ENCODE results near the gene SCART1.
"Not testable (repeated sequence)": the region's sequence is repeated elsewhere in the genome, so short reads cannot be mapped to it uniquely, and the experiment has no call there.

The SCART1 gene

DNA sequence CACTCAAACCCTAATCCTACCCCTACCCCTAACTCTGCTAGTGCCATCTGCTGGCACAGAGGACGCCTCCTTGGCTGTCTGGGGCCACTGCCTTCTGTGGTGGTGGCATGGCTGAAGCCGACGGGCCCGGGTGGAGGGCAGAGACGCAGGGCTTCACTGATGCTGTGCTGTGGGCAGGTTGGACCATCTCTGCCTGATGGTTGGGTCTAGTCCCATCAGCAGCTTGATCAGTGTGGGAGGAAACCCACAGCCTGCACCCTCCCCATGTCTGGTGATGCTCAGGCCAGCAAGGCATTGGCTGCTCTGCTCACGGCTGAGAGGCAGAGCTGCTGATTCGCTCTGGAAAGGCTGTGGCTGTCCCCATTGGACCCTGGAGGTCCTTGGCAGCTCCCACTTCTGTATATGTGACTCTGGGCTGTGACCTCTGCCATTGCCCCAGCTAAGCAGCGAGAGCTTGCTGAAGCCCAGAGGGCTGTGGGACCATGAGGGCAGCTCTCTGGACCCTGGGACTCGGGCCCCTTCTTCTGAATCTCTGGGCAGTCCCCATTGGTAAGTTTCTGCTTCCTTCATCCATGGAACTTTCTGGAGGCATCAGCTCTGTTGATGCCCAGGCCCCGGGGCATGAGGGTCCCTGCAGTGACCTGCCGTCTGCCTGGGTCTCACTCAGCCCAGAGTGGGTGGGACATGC, at the start of gene SCART1:
Gene SCART1 (plus strand): TSS at position 430 of the 688 bp plus-strand sequence. CDS start 53 bp downstream, at position 483.
- no peak for DNase-seq

- no peak for DNase-seq
Measured at GRCh38 chr10:133405272-133405671, 48.5 kb upstream of the SCART1 start.

GRCh38 chr10:133405844-133406527, 47.8 kb upstream of the SCART1 start:
- no peak for DNase-seq

DNA sequence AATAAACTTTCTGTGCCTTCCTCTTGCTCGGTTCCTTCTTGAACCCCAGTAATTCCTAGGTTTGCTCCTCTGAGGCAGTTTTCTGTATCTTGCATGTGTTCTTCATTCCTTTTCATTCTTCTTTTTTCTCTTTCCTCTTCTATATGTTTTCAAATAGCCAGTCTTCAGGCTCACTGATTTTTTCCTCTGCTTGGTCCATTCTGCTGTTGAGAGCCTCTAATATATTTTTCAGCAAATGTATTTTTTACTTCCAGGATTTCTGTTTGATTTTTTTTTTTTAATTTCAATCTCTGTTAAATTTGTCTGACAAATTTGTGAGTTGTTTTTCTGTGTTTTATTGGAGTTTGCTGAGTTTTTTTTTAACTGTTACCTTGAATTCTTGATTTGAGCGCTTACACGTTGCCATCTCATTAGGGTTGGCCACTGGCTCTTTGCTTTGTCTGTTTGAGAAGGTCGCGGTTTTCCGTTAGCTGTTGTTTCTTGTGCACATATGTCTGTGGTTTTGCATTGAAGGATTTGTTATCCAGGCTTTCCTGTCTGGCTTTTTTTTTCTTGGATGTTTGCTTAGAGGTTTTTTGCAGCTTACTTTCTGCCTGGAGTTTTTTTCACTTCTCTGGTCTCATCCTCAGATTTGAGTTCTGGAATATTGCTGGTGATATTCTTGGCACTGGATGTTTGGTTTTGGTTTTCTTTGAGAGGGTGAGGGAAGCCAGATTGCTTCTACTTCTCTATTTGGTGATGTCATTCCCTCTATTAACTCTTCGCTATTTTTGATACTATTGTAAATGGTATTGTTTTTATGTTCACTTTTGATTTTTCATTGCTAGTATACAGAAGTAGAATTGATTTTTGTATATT, 42.0 kb upstream of the SCART1 start:
- no peak for DNase-seq

GRCh38 chr10:133412381-133412711, 41.4 kb upstream of the SCART1 start:
- DNase-seq, result no peak

- not testable (repeated sequence) for DNase-seq
Measured at GRCh38 chr10:133414401-133414800, 39.3 kb upstream of the SCART1 start.

DNA sequence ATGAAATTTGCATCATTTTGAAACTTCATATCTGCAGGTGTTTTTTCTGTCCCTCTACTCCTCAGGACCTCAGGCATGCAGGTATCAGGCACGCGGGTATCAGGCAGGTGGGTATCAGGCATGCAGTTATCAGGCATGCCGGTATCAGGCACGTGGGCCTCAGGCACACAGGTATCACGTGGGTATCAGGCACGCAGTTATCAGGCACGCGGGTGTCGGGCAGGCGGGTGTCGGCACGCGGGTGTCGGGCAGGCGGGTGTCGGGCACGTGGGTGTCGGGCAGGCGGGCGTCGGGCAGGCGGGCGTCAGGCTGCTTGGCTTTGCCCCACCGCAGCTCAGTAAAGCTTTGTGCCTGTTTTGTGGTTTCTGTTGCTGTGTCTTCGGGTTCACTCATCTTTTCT, 38.0 kb upstream of the SCART1 start:
- DNase-seq, result no peak

- no peak for DNase-seq
Measured at GRCh38 chr10:133418289-133418993, 35.3 kb upstream of the SCART1 start.

GRCh38 chr10:133419211-133419950, 34.4 kb upstream of the SCART1 start:
- no peak for DNase-seq

GRCh38 chr10:133420028-133420427, 33.7 kb upstream of the SCART1 start:
- no peak for DNase-seq

DNA sequence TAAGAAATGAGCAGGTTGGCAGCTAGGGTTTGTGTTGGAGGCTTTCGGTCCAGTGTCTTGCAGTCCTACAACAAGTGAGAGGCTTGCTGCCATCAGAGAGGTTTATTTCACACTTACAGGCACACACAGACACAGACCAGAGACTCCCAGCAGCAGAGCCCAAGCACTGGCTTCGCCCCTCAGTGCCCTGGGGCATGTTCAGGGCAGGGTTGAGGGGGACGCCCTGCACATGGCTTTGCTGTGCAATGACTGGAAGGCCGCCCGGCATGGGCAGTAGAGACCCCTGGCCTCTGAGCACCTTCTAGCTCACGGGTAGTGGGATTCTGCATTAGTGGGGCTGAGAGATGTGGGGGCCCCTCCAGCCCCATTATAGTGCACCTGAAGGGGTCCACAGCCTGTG, 33.2 kb upstream of the SCART1 start:
- no peak for DNase-seq

DNA sequence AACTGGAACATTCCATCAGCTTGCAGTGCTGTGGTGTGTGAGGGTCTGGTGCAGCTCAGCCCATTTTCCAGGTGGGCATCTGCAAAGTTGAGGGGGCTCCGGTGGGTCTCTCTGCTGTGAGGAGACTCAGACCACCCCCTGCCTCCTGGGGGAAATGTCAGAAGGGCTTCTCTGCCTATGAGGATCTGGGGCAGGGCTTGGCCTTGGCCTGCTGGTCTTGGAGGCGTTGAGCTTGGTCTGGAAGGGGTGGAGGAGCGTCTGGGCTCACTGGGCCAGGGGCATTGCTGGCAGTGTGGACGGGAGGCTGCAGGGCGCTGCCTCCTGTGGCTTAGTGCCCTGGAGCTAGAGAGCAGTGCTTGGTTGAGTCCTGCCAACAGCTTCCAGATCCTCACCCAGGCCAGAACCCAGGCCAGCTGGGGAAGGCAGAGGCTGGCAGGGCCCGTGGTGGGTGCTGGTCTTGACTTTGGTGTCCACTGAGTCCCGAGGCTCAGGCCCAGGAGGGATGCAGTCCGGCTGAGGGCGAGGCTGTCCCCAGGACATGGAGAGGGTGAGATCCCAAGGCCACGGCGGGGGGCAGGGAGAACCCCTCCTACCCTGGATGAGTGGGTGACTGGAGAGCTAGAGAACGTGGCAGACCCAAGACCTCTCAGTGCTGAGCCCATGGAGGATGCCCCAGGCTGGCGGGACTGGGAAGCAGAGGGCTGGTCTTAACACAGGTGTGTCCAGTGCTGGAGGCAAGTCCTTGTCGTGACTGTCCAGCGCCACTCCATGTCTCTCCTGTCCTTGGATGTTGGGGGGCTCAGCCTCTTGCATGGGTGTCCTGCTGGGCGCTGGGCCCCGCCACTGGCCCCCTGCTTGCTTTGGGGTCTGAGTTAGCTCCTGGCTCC, 32.2 kb upstream of the SCART1 start:
- no peak for DNase-seq

GRCh38 chr10:133422223-133422806, 31.4 kb upstream of the SCART1 start:
- no peak for DNase-seq

DNA sequence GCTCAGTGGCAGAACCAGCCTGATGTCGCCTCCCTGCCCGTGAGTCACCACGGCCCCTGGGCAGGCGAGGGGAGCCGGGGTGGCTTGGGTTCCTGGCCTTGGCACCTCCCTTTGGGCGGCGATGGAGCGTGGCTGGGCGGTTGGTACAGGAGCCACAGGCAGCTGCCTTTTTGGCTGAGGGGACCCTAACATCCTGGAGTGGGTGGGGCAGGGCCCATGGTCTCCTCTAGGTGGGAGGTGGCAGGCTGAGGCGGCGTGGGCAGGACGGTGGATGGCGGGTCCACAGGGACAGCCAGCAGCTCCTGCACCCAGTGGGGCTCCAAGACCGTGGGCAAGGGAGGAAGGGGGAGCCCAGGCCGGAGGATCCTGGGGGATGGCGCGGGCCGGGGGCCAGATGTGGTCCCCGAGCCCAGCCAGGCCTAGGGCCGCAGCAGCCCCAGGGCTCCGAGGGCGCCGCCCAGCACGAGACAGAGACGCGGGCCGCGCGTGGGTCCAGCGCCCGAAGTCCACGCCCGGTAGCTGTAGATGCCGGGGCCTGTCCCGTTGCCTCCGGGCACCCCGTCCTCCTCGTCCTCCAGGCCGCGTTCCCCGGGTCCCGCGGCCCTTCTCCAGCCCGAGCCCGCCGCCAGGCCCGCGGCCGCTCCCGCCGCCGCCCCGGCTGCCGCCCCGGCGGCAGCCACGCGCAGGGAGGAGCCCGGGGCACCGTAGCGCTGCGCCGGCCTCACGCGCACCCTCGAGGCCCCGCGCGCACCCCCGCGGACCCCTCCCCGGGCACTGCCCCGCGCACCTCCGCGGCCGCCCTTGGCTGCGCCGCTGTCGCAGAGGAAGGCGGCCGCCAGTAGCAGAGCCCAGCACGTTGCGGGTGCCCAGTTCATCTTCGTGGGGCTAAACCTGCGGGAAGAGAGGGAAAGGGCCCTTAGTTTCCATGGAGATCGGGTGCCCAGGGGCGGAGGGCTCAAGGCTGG, 30.7 kb upstream of the SCART1 start:
- no peak for DNase-seq

DNA sequence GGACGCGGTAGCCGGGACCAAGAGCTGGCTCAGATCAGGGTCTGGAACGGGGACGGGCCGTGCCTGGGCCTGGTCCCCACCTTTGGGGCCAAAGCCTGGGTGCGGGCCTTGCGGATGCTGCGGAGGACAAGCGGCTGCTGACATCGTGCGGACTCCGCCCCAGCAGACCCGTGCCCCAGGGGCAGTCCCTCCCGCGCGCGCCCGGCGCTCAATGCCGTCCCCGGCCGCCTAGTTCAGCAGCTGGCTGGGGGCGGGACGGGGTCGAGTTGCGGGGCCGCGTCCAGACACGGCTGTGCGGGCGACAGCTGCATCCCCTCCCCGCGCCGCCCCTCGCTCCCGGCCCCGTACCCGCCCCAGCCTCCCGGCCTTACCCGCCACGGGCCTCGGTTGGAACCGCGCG, 29.6 kb upstream of the SCART1 start:
- not testable (repeated sequence) for DNase-seq

- not testable (repeated sequence) for DNase-seq
Measured at GRCh38 chr10:133424601-133425000, 29.1 kb upstream of the SCART1 start, which contains the start of gene SPRN. Gene SPRN, minus strand, starts transcription at chr10:133424625. Its CDS starts 944 bp downstream, at chr10:133423681.

- DNase-seq, result not testable (repeated sequence)
Measured at GRCh38 chr10:133429571-133429970, 24.2 kb upstream of the SCART1 start.

DNA sequence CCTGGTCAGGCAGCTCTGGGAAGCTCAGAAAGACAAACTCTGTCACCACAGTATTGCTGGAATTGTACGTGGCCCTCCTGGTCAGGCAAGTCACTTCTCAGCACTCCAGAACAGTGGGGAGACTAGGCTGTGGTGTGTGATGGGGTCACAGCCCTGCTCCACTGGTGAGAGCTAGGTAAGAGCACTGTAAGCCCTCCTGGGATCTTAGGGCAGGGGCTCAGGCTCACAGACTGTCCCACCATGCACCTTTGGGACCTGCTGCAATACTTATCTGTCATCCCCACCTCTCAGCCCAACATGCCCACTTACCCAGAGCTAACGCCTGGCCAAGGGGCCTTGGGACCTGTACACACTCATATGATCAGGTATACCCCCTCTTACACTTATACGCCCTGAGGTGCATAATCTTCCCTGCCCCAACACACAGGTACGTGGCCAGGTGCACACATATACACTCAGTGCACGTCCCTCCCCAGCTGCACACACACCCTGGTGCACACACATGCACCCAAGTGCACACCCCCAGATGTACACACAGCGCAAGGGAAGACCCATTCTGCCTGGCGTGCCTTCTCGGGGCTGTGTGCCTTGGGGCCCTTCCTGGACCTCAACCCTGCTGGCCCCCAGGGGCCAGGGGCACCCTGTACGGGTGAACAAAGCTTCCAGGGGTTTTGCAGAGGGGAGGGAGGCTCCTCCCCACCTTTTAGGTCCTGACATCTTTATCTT, 21.7 kb upstream of the SCART1 start:
- DNase-seq, result not testable (repeated sequence)

- not testable (repeated sequence) for DNase-seq
Measured at GRCh38 chr10:133432789-133433188, 21.0 kb upstream of the SCART1 start.
